GM18499 (cell line): ENCODE results near the gene MACROD2.
"Not testable (repeated sequence)": the region's sequence is repeated elsewhere in the genome, so short reads cannot be mapped to it uniquely, and the experiment has no call there.

ENCODE experiments used
- ATAC-seq: cut with Tn5 transposase; IDR thresholded peaks from one replicate; pipeline ENCODE4 v1.9.1; 2021; ENCODE audit warnings: moderate number of reproducible peaks; ENCODE audit not compliant: insufficient read depth, unreplicated experiment

Gene MACROD2

DNA sequence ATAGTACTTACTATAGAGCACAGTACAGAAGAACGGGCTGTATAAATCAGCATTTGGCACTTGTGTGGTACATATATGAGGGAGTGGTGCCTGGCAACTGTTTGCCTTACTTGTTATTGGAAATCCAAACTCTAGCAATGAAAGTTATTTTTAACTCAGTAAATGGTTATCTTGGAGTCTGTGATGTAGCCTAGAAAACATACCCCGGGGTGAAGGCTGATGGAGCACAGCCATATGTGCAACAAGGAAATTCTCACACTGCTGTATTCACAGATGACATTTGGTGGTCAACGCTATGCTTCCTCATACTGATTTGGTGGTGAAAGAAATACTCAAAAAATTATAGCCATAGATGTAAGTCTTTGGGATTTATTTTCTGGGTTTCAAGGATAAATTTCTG lies 1149.6 kb downstream of the MACROD2 start:
- ATAC-seq, result no peak

DNA sequence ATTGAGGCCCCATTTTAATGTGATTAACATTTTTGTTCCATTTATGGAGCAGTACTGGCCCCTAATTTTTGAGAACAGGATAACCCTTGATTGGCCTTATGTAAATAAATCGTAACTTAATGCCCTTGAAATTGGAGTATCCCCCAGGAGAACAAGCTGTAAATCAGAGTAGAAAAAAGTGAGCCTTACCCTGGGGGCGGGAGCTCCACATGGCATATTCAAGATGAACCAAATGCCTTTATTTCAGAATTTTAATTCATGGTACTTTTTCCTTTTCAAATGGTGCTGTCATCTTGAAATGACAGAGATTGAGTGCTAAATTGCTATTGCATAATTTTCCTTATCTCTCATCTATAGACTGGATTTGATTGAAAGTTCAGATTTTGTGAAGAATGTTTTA lies 1151.6 kb downstream of the MACROD2 start:
- ATAC-seq, result no peak

DNA sequence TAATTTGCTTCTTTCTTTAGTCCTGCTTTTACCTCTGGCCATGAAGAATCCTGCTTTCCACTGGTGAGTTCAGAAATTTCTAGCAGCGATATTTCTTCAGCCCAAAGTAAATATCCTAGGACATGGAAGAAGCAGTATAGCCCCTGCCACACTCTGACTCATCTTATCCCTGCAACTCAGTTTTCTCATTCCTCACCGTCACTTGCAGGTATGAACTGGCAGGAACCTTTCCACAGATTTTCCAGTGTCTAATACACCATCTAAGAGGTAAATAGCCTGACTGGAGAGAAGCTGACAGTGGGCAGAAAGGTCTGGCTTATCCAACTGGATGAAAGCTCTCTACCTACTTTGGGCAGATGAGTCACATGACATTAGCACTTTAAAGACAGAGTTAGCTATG lies 1158.8 kb downstream of the MACROD2 start:
- ATAC-seq, result no peak

DNA sequence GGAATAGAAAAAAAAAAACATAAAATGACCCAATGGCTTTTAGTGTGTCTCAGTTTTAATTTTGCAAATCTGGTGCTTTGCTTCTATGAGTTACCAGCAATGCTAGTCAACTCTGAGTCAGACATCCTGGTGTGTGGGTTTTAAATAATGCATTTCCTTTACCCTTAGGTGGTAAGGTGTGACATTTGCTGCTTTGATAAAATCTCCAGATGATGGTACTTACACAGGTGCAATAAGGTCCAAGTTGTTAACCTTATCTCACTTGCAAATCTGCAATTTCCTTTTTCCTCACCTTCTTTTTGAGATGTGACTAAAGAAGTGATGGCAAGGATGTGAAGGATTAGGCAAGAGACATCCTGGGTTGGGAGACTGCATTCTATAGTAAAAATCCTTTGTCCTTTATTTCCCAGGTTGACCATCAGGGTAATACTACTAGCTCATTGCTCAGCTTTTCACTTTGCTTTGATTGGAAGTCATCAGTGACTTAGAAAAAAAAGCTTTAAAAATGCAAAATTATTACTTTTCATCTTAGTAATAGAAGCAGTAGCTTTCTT lies 1160.6 kb downstream of the MACROD2 start:
- ATAC-seq, result no peak

DNA sequence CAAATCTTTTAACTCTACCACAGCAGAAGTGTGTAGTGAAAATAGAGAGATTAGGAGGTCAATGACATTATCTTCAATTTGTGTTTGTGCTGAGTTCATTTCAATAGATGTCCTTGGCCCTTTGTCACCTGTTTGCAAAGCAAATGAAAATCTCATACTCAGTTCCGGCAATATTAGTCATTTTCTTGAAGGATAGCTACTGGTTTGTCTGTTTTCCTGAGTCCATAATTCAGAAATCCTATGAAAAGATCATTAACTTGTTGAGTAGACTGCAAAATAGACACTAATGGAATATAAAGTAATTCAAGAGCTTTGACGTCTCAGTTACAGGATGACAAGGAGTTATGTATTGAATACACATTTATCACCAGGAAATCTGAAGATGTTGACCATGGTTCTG lies 1163.2 kb downstream of the MACROD2 start:
- ATAC-seq, result no peak

DNA sequence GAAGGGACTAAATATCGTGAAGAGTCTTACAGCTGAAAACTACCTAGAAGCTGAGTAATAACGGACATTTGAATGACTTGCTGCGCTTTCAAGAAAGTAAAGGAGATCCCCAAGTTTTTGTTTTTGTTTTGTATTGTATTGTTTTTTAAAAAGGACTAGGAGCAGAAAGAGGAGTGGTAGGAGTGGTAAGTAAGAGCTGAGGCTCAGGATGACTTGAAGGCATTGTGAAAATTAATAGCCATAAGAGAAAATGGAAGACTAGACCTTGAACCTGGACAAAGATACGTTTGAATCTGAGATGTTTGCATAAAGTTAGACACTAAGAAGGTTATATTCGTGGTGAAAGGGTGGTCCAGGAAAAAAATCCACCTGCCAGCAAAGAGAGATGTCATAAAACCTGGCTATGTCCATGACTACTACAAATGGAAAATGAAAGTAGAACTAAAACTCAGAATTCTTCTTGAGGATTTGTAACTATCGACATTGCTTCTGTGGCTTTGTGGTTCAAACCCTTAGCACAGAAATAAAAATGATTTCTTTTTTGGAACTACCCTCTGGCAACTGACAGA lies 1166.8 kb downstream of the MACROD2 start:
- peak; percentile 68 for ATAC-seq

DNA sequence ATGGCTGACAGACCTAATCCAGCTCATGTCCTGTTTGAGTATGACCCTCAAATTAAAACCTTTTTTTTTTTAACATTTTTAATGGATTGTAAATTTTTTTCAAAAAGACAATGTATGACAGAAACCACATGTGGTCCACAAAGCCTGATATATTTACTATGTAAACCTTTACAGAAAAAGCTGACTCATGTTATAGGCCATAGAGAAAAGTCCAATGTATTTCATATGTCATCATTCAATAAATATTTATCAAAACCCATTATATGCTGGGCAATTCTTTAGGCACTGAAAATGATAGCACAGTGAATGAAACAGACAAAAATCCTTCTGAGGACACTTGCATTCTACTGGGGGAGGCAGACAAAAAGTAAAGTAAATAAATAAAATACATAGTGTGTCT lies 1168.3 kb downstream of the MACROD2 start:
- ATAC-seq, result no peak

DNA sequence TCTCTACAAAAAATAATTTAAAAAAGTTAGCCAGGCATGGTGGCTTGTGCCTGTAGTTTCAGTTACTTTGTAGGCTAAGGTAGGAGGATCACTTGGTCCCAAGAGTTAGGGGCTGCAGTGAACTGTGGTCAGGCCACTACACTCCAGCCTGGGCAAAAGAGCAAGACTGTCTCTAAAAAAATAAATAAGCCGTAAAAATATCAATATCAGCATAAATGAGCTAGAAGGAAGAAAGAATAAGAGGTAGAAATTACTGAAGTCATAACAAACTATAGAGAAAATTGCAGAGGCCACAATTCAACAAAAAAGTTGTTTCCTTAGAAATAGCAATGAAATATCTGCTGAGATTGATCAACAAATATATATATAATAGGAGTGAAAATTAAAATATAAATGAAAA lies 1169.4 kb downstream of the MACROD2 start:
- ATAC-seq, result no peak

DNA sequence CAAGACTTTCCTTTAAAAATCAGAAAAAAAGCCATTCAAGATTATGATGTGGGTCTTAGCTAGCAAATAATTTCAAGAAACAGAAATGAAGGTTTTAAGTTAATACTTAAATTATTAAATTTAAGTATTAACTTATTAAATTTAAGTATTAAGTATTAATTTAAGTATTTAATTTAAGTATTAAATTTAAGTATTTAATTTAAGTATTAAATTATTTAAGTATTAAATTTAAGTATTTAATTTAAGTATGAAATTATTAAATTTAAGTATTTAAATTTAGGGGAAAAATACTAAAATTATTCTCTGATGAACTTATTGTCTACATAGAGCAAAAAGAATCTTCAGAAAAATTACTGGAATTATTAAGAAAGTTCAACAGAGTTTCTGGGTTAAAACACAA lies 1171.4 kb downstream of the MACROD2 start:
- ATAC-seq, result no peak

DNA sequence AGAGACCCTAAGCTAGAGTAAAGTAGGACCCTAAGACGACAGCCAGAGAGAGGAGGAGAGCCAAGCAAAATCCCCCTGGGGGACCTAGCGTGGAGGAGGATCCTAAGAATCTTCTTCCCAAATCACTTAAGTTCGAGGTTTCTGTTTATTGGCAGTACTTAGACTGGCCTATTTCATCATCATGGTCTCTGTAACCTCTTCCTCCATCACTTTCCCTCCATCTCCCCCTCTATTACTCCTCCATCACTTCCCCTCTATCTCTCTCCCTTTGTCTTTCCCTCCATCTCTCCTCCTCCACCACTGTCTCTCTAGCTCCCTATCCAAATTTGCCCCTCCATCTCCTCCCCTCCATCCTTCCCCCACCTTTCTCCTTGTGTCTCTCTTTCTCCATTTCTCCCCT lies 1175.7 kb downstream of the MACROD2 start:
- no peak for ATAC-seq

DNA sequence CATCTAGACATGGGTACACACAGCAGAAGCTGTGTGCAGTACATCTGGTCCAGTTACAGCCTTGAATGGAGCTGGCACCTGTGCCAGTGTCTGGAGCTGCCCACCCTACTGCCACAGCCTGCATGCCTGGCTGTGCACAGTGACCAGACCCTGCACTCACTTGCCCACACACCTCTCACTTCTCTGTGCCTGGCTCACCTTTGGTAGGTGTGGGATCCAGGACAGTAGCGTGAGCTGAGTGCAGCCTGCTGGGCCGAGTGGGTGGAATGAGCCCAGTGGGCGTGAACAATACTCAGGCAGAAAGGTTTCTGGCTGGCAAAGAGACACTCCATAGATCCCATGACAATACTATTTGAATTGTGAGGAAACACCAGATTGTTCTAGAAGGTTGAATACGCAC lies 1181.6 kb downstream of the MACROD2 start:
- ATAC-seq, result no peak

DNA sequence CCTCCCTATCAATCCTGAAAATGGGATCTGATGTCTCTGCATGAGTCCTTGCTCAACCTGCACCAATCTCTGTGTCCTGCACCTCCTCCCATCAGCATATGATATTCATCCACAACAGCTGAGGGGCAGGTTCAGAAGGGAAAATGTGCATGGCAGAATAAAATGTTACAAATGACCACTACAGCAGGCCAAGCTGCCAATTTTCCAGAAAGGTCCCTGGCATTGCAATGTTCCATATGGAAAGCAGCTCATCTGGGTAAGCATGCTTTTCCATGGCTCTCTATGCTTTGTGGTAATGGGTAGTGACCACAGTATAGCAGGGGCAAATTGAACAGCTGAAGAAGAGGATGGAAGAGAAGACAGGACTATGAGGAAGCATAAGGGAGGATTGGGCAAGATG lies 1183.3 kb downstream of the MACROD2 start:
- ATAC-seq, result no peak

DNA sequence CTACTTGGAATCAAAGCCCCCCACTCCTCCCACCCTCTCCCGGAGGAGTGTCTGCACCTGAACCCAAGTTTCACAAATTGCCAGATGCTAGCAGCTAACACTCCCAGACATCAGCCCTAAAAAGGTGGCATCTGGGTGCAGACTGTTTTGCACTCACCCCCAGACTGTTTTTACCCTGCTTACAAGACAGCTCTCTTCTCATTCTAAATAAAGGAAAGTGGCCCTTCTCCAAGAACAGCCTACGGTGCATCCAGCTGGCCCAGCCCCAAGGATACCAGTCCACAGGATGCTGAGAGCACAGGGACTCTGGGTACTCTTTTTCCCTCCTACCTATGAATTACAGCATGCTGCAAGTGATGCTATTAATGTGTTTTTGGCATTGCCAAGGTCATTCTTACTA lies 1184.1 kb downstream of the MACROD2 start:
- ATAC-seq, result no peak

DNA sequence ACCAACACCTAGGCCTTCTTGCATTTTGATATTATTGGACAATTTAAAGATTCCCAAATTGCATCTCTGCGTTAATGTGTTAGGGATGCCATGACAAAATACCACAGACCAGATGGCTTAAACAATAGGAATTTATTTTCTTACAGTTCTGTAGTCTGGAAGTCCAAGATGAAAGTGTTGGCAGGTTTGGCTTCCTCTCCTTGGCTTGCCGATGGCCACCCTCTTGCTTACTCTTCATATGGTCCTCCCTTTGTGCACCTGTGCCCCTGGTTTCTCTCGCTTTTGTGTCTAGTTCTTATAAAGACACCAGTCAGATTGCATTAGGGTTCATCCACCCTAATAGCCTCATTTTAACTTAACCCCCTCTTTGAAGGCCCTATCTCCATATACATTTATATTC lies 1184.5 kb downstream of the MACROD2 start:
- no peak for ATAC-seq

DNA sequence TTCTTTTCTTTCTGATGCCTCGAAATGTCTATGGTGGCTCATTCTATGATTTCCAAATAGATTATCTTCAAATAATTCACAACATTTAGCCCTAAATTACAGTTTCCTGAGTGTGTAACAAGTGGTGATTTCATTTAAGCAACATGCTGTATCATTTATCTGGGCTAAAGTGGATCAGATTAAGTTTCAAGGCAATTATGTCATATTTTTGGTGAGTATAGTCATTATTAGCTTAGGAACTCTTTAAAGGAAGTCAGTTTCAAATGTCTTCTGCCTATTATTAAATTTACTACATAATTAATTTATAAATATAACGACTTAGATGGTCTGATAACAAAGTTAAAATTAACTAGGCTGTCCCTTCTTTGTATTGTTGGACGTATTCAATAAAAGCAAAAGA lies 1190.0 kb downstream of the MACROD2 start:
- ATAC-seq, result no peak

DNA sequence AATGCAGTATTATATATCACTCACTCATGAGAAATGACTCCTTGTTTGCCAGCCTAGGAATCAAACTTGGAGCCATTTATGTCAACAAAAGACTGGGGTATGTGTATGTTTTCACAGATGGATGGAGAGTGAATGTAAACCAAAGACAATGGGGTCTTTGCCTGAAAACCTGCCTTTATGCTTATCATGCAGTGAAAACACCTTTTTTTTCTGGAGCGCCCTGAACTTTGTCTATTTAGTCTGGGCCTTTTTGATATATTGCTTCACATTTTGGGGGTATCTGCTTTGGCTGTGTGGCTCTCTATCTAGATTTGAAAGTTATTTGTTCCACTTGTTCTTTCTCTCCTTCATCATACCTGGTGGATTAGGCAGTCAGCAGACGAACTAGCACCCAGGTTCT lies 1190.6 kb downstream of the MACROD2 start:
- no peak for ATAC-seq

DNA sequence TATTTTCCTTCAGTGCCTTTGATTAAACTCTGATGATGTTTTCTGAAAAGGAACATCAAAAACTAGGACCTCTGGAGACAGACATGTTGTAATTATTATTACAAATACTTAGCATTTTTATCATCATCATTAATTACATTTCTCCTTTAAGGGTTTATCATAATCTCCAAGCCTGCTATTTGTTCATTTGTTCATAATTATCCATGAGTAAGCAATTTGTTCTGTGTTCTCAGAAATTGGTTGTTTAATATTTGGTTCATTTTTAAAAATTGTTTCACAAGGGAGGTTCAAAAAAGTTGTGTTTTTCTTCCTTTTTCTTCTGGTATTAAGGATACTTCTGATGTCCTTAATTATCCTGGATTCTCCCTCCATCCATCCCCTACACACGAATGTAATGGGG lies 1192.3 kb downstream of the MACROD2 start:
- ATAC-seq, result no peak

DNA sequence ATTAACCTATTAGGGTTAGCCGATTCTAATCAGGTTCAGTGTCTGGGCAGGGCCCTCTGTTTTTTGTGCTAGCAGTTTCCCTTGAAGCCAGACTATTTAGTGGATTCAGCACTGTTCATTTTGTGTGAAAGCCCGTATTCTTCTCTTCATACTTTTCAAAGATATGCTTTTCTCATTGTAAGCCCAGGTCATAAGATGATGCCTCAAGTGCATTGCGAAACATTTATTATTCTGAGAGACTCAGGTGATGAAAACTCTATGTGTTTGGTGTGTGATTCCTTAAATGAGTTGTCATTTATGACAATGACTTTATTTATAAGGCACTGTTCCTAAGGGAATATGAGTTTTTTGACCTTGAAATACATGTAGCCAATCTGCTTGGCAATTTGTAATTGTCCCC lies 1193.1 kb downstream of the MACROD2 start:
- no peak for ATAC-seq

DNA sequence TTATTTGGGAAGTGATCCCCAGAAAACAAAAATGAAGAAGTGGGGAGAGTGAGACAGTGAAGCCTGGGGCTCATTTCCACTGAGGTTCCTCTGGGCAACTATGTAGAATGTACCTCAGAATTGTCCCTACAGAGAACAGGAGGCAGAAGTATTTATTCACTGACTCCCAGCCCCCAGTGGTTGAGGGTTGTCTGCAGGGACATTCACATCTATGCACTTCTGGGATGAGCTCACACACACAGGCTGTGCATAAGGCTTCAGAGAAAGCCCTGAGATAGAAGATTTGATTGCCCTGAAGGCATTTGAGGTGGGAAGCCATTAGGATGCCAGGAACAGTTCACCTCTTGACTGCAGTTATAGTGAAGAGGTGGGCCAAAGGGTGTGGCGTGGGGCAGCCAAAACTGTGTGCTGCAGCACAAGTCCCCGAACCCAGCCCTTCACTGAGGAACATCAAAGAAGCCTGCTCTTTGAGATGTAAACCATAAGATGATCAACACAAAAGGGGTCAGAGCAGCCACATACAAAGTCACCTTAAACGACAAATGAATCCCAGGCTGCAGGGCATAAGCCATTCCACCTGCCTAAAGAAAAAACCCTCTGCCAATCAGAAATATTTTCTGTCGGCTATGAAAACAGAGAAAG lies 1195.9 kb downstream of the MACROD2 start:
- ATAC-seq, result no peak

DNA sequence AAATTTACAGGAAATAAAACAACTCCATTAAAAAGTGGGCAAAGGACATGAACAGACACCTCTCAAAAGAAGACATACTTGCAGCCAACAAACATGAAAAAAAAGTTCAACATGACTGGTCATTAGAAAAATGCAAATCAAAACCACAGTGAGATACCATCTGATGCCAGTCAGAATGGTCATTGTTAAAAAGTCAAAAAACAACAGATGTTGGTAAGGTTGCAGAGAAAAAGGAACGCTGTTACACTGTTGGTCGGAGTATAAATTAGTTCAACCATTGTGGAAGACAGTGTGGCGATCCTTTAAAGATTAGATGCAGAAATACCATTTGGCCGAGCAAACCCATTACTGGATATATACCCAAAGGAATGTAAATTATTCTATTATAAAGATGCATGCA lies 1200.1 kb downstream of the MACROD2 start:
- ATAC-seq, result no peak

DNA sequence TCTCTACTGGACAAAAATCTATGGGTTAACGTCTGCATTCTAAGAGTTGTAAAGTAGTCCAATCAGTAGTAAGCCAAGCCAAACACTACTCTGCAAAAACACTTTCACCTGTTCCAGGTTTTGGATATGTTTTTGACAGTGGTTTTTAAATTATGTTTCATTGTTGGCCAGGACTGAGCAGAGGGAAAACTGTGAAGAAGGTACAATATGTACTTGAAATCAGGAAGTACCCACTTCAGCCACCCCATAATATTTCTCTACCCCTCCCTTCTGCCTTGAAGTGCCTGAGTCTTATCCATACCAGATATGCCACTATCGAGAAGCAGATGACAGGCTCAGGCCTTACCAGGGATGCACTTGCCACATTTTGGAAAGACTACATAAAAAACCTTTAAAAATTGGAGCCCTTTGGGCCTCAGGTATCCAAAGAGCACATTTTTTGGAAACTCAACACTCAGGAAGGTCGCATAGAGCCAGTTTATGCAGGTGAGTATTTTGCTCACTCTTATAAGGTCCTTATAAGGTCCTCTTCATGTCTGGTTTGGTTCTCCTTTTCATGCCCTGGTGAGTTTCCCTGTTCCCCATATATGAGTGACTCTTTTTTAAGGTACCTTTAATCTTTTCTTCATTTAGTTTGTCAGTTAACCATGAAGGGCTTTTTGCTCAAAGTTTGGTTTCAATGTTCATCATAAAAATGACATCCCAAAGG lies 1201.4 kb downstream of the MACROD2 start:
- ATAC-seq, result no peak

DNA sequence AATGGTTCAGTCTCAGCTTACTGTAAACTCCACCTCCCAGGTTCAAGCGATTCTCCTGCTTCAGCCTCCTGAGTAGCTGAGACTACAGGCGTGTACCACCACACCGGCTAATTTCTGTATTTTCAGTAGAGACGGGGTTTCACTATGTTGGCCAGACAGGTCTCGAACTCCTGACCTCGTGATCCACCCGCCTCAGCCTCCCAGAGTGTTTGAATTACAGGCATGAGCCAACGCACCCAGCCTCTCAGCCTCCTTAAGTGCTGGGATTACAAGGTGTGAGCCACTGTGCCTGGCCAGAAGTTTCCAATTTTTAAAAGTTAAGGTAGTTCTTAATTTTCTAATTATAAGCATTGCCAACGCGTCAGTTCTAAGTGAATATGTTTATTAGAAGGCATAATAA lies 1202.7 kb downstream of the MACROD2 start:
- not testable (repeated sequence) for ATAC-seq
